NCI-H2227 (cell line): ENCODE results near the gene ARHGAP24.

ENCODE experiments used
- DNase-seq: peaks from one replicate; lab custom pipeline; 2025; ENCODE audit not compliant: unreplicated experiment; lab: John Stamatoyannopoulos, UW

Gene ARHGAP24

DNA sequence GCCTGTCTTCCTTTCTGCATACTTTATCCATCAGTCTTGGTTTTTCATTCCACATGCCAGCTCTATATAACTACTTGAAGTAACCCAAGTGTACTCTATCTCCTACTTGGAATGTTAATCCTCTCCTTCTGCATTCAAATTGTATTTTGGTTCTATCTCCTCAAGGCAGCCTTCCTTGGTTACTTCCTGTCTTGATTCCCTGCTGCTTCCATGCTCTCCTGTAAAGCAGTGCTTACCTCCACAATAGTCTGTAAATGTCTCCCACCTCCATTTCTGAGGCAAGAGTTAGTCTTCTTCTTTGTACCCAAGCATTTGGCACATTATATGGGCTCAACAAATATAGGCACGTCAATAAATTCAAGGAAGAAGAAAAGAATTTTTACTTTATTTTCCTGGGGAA, 298.4 kb downstream of the ARHGAP24 start:
- no peak for DNase-seq

DNA sequence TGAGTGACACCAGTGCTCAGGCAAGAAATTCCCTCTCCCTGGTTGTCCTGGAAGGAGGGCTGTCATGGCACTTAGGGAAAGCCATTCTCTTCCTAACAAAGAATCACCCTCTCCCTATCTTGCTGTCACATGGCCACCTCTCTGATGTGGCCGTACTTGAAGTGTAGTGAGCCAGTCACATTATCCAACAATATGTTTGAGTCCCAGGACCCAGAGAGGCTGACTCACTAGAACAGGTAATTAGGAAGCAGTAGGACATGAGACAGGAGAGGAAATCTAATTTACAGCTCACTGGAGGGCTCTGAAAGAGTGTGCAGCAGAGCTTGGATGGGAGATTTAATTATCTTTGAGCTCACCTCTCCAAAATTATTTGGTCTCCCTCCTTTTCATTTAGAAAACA, 299.1 kb downstream of the ARHGAP24 start:
- no peak for DNase-seq

DNA sequence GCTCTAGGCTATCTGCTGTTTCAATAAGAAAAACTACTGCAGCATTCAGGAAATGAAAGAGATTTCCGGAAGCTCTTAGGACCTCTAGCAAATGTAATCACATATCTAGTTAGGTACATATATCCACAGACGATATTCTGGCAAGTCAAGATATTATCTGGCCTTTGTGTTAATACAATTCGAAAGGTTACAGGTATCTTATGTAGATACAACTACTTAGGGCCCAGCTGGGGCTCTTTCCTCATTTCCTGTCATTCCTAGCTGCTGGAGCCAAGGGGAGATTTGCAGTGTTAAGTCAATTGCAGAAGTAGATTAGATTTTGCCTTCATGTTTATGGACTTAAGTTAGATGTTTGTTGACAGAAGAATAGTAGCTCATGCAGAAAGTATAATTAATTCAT, 299.5 kb downstream of the ARHGAP24 start:
- DNase-seq = no peak

DNA sequence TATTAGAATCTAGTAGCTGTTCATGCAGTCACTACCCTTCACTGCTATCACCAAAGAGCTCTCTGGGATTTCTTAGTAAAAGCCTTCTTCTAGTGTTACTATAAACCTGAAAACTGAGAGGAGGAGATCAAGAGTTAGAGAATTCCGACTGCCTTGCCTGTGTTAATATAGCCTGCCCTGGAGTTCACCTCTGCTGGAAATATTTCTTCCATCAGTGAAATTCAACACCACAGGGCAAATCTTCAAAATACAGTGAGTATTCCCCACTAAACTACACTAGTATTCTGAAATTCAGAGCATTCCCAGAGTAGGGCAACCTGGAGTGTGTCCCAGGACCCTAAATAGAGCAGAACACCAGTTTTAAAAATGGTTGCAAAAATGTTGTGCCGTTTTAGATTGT, 301.1 kb downstream of the ARHGAP24 start:
- DNase-seq = no peak

DNA sequence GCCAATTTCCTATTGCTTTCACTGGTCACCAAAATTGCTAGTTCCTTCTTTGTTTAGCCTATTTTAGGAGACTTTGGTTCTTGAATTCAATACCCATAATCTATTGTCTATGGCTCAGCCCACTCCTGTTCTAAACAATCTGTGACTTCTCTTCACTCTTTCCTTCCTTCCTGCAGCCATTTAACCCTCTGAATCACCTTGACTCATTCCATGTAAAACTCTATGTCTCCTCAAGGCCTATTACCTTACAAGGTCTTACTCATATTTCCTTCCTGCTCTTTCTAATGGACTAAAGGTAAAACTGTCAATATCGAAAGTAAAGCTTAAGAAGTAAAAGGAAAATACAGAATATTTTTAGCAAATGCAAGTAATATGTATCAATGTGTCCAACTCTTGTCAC, 301.6 kb downstream of the ARHGAP24 start:
- DNase-seq = no peak

DNA sequence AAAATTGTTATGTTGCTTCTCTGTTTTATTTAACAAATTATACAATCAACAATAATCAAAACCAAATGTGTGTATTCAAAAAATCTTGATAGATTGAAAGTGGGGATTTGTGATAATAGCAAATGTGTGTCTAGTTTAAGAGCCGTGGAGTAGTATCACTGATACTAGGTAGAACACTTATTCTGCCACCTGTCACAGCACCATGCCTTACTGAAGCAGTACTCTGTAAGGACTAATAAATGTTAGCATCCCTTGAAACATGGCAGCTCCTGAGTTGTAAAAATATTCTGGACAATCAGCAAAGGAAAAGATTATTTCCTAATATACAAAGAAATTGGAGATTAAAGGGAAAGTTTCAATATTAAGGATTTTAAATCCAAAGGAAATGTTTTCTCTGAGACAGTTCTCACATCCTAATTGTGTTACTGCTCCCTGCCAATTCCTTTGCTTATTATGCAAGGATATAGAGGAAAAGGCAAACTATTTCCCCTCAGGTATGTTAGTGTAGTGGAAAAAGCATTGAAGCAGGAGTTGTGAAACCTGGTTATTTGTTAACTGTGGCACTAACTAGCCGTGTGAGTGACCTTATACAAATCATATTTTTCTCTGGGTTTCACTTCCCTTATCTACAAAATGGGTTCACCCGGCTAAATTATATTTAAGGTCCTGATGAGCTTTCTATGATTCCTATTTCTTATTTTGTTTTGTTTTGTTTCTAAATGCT, 303.1 kb downstream of the ARHGAP24 start:
- DNase-seq = no peak

DNA sequence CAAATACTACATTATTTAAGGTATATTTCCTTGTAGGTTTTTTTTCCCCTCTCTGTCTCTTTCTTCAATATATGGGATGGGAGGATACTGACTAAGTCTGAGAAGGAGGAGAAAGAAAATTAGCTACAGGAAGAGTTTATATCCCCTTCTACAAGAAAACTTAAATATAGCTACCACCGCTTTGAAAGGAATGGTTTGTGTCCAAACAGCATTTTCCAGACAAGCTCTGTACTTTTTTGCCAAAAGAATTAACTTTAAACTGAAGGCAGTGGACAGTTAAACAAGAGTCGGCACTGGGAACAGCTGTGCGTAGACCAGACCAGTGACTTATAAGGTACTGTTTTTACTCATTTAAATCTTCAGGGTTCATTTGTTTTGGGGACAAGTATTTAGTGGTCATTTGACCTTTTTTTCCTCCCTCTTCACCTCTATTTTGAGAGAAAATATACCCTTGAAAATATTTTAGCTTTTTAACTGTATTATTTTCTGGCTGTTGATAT, 303.7 kb downstream of the ARHGAP24 start:
- DNase-seq = no peak

DNA sequence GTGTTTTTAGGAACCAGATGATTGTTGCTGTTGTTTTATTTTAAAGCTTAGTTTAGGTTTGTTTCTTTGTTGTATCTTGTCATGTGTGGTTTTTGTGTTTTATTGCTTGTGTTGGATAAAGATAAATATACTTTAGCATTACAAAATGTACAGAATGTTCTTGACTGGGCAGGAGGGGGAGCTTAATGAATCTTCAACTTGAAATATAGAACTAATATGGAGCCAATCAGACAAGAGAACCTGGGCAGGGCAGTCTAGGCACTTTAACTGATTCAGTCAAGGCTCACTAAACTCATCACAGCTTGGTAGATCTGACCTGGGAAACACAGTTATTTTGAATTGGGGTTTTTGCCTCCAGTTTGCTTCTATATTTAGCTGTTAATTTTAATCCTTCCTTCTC, 304.2 kb downstream of the ARHGAP24 start:
- DNase-seq = no peak

DNA sequence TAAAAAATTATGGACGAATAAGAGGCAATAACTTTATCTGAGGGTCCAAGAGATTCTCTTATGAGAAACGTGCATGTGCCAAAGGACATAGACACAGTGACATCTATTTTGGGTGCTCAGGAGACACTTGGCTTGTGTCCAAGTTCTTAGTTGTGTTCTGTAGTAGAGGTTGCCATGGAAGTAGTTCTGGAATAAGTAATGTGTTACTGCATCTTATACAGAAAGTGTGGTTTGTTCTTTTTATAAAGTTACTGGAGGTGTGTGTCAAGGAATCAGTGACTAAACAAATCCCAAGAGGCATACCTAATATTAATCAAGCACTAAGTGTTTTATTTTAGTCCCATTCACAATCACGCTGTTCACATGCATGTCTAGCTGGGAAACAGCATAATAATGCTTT, 305.7 kb downstream of the ARHGAP24 start:
- no peak for DNase-seq

DNA sequence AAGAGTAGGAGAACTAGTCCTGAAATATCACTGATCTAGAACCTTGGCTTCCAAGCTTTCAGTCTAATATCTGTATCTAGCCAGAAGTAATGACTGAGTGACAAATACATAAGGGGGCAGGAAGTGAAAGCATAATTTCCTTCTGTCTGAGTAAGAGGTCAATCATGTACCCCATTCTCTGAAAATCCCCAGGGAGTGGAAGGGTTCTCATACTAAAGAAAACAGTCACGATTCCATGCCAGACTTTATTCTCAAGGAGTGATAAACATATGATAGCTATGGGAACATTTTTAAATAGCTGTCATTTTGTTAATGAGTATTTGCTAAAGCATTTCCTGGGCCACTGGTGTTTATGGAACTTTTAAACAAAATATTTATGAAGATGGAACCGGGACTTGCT, 308.5 kb downstream of the ARHGAP24 start:
- no peak for DNase-seq

DNA sequence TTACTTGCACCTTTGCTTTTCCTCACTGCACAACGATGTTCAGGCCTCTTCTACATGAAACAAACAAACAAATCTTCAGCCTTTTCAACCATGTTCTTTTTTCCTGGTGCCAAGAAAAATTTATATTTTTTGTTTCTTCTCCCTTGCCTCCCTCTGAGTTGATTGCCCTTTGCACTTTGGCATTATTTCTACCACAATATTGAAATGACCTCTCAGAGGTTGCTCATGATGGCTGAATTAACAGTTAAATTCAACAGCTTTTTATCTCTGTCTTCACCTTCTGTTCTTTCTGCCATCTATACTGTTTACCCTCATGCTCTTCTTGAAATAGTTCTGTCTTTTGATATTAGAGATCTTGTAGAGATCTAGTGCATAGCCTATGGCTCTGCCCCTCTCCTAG, 308.9 kb downstream of the ARHGAP24 start:
- DNase-seq = no peak

DNA sequence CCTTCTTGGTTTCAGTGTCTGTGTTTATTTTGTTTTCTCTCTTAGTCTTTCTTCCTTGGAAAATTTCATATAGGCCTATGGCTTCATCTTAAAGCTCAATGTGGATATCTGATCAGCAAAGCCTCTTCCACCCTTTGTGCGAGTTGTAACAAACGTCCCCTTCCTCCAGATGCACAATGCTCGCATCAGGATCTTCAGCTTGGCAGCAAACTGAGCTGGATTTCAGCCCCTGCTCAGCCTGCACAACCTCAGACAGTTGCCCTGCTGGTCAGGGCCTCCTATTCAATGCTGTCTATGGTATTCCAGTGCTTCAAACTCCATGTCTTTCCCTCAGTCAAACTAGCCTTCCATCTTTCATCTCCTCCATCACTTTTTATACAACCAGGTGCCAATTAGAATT, 309.4 kb downstream of the ARHGAP24 start:
- DNase-seq = no peak

DNA sequence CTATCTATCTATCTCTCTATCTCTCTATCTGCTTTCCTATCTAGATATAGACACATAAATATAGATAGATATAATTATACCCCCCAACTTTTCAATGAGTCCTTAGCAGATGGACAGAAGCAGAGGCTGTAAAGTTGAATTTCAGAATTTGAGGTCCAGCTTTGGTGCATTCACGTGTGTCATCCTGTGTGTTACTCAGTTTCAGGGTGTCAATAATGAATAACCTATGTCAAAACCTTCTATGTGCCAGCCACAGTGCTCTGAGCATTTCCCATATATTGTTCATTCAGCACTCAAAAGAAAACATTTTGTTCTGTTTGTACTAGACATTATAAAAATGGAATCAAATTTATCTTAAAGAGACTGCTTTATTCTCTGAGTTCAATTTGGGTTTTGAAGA, 310.0 kb downstream of the ARHGAP24 start:
- DNase-seq = no peak

DNA sequence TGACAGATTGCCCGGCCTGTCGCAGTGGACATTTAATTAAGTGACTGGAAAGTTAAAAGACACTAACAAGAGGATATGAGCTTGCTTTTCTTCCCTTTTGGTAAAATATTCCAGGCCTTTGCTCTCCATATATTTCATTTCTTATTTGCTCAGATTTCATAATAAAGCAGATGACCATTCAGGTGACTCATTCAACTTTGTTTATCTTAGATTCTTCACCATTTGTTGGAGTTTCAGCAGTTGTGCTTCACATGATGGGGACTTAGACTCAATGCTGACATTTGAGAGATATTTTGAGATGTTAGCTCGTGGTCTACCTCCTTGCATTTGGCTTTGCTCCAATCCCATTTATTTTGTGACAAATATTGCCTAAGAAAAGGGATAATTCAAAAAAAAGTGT, 312.2 kb downstream of the ARHGAP24 start:
- DNase-seq = no peak

DNA sequence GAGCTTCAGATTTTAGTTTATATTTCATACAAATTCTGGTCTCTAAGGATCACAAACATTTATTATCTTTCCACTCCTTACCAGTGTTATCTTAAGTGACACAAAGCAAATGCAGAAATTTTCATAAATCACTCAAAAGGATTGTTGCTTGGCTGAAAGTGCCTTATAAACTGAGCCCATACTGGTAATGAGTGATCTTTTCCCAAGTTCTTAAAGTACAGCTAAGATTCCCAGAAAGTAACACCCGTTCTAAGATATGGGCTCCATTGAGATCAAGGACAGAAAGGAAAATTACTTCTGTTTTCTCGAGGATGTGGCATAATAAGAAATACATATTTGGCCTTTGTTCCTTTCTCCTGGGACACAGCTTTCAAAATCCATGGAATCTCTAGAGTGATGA, 313.7 kb downstream of the ARHGAP24 start:
- no peak for DNase-seq

DNA sequence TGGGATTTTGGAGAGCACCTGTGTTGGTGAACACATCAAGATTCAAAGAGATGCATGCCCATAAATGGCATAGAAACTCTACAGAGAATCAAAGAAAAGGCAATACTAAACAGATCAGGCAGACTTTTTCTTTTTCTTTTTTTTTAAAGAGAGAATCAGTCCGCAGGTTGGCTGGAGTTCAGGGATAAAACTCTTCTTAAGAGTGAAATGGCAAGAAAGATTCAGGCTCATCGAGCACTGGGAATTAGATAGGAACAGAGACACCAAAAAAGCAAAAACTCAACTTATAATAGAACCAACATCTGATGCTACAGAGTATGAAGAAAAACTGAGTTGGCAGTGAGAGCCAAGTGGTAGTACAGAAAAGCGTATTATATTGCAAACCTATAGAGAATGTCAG, 314.3 kb downstream of the ARHGAP24 start:
- DNase-seq = no peak

DNA sequence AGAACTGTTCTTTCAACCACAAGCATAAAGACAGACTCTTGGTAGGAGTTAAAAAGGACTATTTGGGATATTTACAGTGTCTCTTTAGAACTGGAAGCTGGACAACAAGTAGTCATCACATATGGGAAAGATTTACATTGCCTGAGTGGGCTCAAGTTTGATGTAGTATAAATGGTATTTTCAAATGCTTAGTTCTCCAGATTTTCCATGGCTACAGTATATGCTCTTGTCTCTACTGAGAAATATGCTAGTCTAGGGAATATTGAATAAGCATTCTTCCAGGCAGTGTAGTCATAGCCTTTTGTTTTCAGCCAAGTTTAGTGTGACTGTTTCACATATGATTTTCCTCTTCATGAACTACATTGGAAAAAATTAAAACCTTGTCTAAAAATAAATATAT, 315.6 kb downstream of the ARHGAP24 start:
- no peak for DNase-seq

DNA sequence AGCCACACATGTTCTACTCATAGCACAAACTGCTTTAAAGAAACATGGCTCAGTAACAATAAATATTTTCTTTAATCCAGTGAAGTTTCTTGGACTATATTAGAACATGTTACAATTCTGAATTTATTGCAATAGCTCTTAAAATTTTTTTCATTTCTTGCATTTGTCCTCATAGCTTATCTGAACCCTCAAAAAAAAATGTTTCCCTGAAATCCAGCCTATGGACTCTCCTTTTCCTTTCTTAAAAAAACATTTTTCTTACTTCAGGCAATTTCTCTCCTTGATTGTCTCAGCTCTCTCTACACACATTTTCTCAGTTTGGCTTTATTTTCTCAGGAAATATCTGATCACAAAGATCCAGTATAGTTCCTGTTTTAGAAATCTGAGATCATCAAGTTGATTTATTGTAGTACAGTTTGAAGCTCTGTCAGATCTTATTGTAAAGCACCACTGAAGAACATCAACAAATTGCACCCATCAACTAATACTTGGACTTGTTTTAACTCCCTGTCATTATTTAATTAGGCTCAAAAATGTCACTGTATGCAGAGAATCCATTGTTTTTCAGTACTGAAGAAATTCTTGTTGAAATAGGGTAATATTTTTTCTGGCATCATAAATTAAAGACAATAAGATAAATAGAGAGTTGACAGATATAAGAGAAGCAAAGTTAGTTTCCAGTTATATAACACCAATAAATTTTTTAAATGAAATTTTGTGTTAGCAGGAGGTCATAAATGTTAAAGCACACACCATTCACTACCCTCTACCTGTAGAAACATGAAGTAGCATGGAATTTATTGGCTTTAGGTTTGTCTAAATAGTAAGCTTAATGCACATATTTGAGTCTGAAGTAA, 317.7 kb downstream of the ARHGAP24 start:
- no peak for DNase-seq

DNA sequence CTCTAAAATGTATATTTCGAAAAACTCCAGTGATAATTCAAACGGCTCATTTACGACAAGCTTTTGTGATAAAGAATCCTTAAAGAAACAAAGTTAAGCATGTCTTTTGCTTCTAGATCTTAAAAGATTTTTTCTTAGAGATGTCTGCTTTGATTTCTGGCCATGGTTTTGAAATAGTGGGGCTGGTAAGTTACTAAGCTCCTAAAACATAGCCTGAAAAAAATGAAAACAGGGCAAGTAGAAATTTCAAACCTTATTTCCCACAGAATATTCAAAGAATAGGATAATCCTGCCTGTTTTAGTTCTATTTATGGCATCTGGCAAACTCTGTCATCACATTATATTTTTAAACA, 318.3 kb downstream of the ARHGAP24 start:
- no peak for DNase-seq

DNA sequence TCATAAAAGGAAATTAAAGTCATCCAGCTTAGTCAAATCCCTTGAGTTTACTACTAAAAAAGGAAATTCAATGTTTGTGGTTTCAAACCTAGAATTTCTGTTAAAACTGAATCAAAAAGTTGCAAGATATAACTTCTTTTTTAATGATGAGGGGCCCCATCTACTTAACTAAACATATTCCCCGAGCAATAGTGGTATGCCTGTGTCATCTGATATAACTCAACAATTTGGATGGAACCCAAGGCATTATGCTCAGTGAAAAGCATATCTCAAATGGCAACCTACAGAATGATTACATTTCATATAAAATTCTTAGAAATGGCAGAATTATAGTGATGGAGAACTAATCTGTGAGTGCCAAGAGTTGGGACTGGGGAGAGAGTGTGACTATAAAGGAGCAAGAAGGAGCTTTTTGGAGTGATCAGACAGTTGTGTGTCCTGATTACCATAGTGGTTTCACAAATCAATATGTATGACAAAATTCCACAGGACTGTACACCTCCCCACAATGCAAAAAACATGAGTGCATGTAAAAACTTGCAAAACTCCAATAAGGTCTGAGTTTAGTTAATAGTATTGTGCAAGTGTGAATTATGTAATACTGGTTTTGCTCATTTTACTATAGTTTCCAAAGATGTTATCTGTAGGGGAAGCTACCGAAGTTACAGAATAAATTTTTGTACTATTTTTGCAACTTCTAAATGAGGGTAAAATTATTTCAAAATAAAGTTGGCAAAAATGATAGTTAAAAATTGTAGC, 323.2 kb downstream of the ARHGAP24 start:
- no peak for DNase-seq

DNA sequence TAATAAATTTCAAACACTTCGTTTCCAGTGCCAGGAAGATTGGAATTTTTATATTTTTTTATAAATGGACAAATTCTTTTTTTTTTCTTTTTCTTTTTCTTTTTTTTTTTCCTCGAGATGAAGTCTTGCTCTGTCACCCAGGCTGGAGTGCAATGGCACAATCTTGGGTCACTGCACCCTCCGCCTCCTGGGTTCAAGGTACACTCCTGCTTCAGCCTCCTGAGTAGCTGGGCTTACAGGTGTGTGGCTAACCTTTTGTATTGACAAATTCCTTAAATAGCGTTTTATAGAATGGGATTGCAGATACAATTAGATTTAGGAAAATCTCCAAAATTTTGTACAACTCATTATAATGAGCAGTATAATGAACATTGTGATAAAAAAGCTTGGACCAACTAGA, 328.9 kb downstream of the ARHGAP24 start:
- DNase-seq = no peak

DNA sequence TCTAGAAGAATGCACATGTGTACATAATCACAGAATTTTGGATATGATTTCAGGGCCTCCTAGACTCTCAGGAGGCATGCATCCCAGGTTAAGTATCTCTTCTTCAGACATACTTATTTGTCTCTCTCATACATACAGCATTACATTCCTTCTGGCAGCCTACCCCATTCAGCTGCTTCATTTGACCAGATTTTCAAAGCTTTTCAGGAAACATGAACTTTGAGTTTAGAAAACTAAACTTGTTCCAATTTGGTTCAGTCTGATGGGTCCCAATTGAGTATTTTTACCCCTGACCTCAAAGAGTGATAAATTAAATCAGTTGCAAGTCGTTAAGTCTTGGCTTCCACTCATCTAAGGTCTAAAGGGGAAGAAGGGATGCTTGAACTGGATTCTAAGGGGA, 330.9 kb downstream of the ARHGAP24 start:
- DNase-seq = no peak
